SK-N-SH treated with all-trans-retinoic acid at 6 μM for 48 hours (cell line): ENCODE data around the gene RBM6.

Experiments
- ATAC-seq: fragments of 200-7000 bp; cut with Tn5 transposase; 3 replicates; pipeline ENCODE4 v1.9.1; 2020; ENCODE audit warnings: mild to moderate bottlenecking, moderate library complexity
- ARNTL ChIP-seq: fragments of 450-650 bp; formaldehyde crosslinking; IDR thresholded peaks from 2 replicates; pipeline ENCODE4 v1.5.0; 2020; ENCODE audit warnings: low read depth, mild to moderate bottlenecking, moderate library complexity, borderline replicate concordance
- CREB5 ChIP-seq: fragments of 250-450 bp; sonication (Bioruptor Pico); IDR thresholded peaks from 2 replicates; pipeline ENCODE4 v1.5.1; 2020; ENCODE audit warnings: low read depth, mild to moderate bottlenecking, moderate library complexity
- CSDC2 ChIP-seq: fragments of 250-450 bp; sonication (Bioruptor Pico); IDR thresholded peaks from 2 replicates; pipeline ENCODE4 v1.5.0; 2020; ENCODE audit warnings: mild to moderate bottlenecking, moderate library complexity
- ESRRG ChIP-seq: fragments of 250-450 bp; sonication (Bioruptor Pico); IDR thresholded peaks from 2 replicates; pipeline ENCODE4 v1.6.1; 2021; ENCODE audit warnings: mild to moderate bottlenecking
- GLIS3 ChIP-seq: fragments of 250-450 bp; sonication (Bioruptor Pico); IDR thresholded peaks from 2 replicates; pipeline ENCODE4 v1.5.0; 2020; ENCODE audit warnings: mild to moderate bottlenecking, moderate library complexity
- ISL1 ChIP-seq: fragments of 250-450 bp; sonication (Bioruptor Pico); IDR thresholded peaks from 2 replicates; pipeline ENCODE4 v2.1.2; 2022; ENCODE audit warnings: mild to moderate bottlenecking, moderate library complexity
- OSR1 ChIP-seq: fragments of 250-450 bp; sonication (Bioruptor Pico); IDR thresholded peaks from 2 replicates; pipeline ENCODE4 v1.8.0; 2022; ENCODE audit warnings: moderate library complexity, mild to moderate bottlenecking, inconsistent platforms
- PATZ1 ChIP-seq: fragments of 250-450 bp; sonication (Bioruptor Pico); IDR thresholded peaks from 2 replicates; pipeline ENCODE4 v1.8.0; 2020; ENCODE audit warnings: mild to moderate bottlenecking, moderate library complexity, borderline replicate concordance
- POU6F1 ChIP-seq: fragments of 250-450 bp; sonication (Bioruptor Pico); IDR thresholded peaks from 2 replicates; pipeline ENCODE4 v1.8.0; 2021; ENCODE audit warnings: low read depth, mild to moderate bottlenecking, moderate library complexity, borderline replicate concordance
- PPARA ChIP-seq: fragments of 250-450 bp; sonication (Bioruptor Pico); IDR thresholded peaks from 2 replicates; pipeline ENCODE4 v1.5.0; 2020; ENCODE audit warnings: mild to moderate bottlenecking, borderline replicate concordance
- RARB ChIP-seq: fragments of 250-450 bp; sonication (Bioruptor Pico); IDR thresholded peaks from 2 replicates; pipeline ENCODE4 v1.8.0; 2021; ENCODE audit warnings: mild to moderate bottlenecking, moderate library complexity
- SNAI2 ChIP-seq: fragments of 250-450 bp; sonication (Bioruptor Pico); IDR thresholded peaks from 2 replicates; pipeline ENCODE4 v1.5.0; 2020; ENCODE audit warnings: mild to moderate bottlenecking, moderate library complexity
- TCF4 ChIP-seq: fragments of 250-450 bp; sonication (Bioruptor Pico); IDR thresholded peaks from 2 replicates; pipeline ENCODE4 v1.8.0; 2021; ENCODE audit warnings: mild to moderate bottlenecking, moderate library complexity, borderline replicate concordance
- TOX ChIP-seq: fragments of 250-450 bp; sonication (Bioruptor Pico); IDR thresholded peaks from 2 replicates; pipeline ENCODE4 v1.8.0; 2021; ENCODE audit warnings: mild to moderate bottlenecking, moderate library complexity, borderline replicate concordance
- TSHZ2 ChIP-seq: fragments of 250-450 bp; sonication (Bioruptor Pico); IDR thresholded peaks from 2 replicates; pipeline ENCODE4 v1.5.0; 2020; ENCODE audit warnings: mild to moderate bottlenecking, moderate library complexity
- ZC3H10 ChIP-seq: fragments of 250-450 bp; sonication (Bioruptor Pico); IDR thresholded peaks from 2 replicates; pipeline ENCODE4 v1.5.1; 2021; ENCODE audit warnings: mild to moderate bottlenecking, moderate library complexity
- ZFP3 ChIP-seq: fragments of 250-450 bp; sonication (Bioruptor Pico); IDR thresholded peaks from 2 replicates; pipeline ENCODE4 v1.5.0; 2020; ENCODE audit warnings: mild to moderate bottlenecking, moderate library complexity
- ZFP30 ChIP-seq: fragments of 450-650 bp; formaldehyde crosslinking; IDR thresholded peaks from 2 replicates; pipeline ENCODE4 v1.5.0; 2022; ENCODE audit warnings: mild to moderate bottlenecking, moderate library complexity
- ZNF565 ChIP-seq: fragments of 450-650 bp; formaldehyde crosslinking; conservative IDR thresholded peaks from 2 replicates; pipeline ENCODE4 v1.5.0; 2020; ENCODE audit warnings: low read depth, mild to moderate bottlenecking, moderate library complexity
- ZNF70 ChIP-seq: fragments of 450-650 bp; formaldehyde crosslinking; IDR thresholded peaks from 2 replicates; pipeline ENCODE4 v1.5.0; 2020; ENCODE audit warnings: mild to moderate bottlenecking, moderate library complexity
- ZNF8 ChIP-seq: fragments of 450-650 bp; formaldehyde crosslinking; IDR thresholded peaks from 2 replicates; pipeline ENCODE4 v1.5.0; 2020; ENCODE audit warnings: mild to moderate bottlenecking, moderate library complexity

Gene RBM6

GRCh38 chr3:49911124-49911420 is 28.9 kb upstream of the RBM6 start (continued):
- TF ChIP-seq TSHZ2 (CRISPR knock-in tag) (no peak), GLIS3 (no peak)

GRCh38 chr3:49911611-49912010 is 28.3 kb upstream of the RBM6 start:
- TF ChIP-seq ZFP3 (CRISPR knock-in tag) (no peak), CSDC2 (no peak), PPARA (CRISPR knock-in tag) (no peak), ISL1 (no peak), GLIS3 (no peak), POU6F1 (CRISPR knock-in tag) (no peak), PATZ1 (no peak)
- no peak for ATAC-seq

- peak; percentile 40; the same call in 1 of the 3 replicates for ATAC-seq
- TF ChIP-seq POU6F1 (CRISPR knock-in tag) (no peak), ZNF8 (CRISPR knock-in tag) (no peak), OSR1 (no peak), CREB5 (CRISPR knock-in tag) (no peak), ISL1 (no peak), TCF4 (CRISPR knock-in tag) (no peak), ARNTL (no peak), ZNF565 (CRISPR knock-in tag) (no peak), ZC3H10 (CRISPR knock-in tag) (no peak), ZFP30 (CRISPR knock-in tag) (no peak), SNAI2 (CRISPR knock-in tag) (no peak), CSDC2 (no peak), ZNF70 (CRISPR knock-in tag) (no peak), TOX (CRISPR knock-in tag) (no peak), PPARA (CRISPR knock-in tag) (no peak), TSHZ2 (CRISPR knock-in tag) (no peak), ESRRG (no peak), RARB (CRISPR knock-in tag) (no peak)
Observed at GRCh38 chr3:49912881-49913281, 27.1 kb upstream of the RBM6 start.
